MCF 10A (cell line): ENCODE measurements around the gene TTC7B. TPM values are rescaled to one million over a fixed set of nuclear protein-coding genes. Genes with fewer than 3 reads are reported as not detected.

Experiments used
- BruUV-seq: library from RNA; stranded (reverse); fragments of 400-500 nt; replicated peaks from 2 replicates; lab custom pipeline; 2021; lab: Mats Ljungman, UMichigan
- CTCF ChIA-PET: fragments of 300-600 bp; sonication (Branson Sonifier 250); formaldehyde crosslinking; extraction: SDS; loops from one replicate; lab custom pipeline; 2021; ENCODE audit warnings: antibody characterized with exemption, inconsistent platforms; lab: Yijun Ruan, JAX
- POLR2A ChIA-PET: fragments of 300-600, 350-650 bp; sonication (Branson Sonifier 250); formaldehyde crosslinking; extraction: SDS; loops from one replicate; lab custom pipeline; 2020; ENCODE audit warnings: antibody characterized with exemption, inconsistent platforms; lab: Yijun Ruan, JAX
- DNase-seq: peaks from one replicate; pipeline ENCODE4 v3.0.0-alpha.2; 2018; ENCODE audit not compliant: unreplicated experiment
- H3K27ac Mint-ChIP-seq: one replicate; pipeline ENCODE4 v1.8.0; 2022; ENCODE audit warnings: mild to moderate bottlenecking, low read depth, mixed read lengths; ENCODE audit not compliant: unreplicated experiment
- H3K27me3 Mint-ChIP-seq: one replicate; pipeline ENCODE4 v1.8.0; 2022; ENCODE audit warnings: mixed read lengths; ENCODE audit not compliant: insufficient read depth, unreplicated experiment
- H3K36me3 Mint-ChIP-seq: one replicate; pipeline ENCODE4 v1.8.0; 2022; ENCODE audit warnings: mild to moderate bottlenecking, moderate library complexity, mixed read lengths; ENCODE audit not compliant: insufficient read depth, unreplicated experiment
- H3K4me1 Mint-ChIP-seq: one replicate; pipeline ENCODE4 v1.8.0; 2022; ENCODE audit warnings: mixed read lengths; ENCODE audit not compliant: insufficient read depth, unreplicated experiment
- H3K4me3 Mint-ChIP-seq: one replicate; pipeline ENCODE4 v1.8.0; 2022; ENCODE audit warnings: mild to moderate bottlenecking, moderate library complexity, mixed read lengths; ENCODE audit not compliant: unreplicated experiment
- H3K9me3 Mint-ChIP-seq: one replicate; pipeline ENCODE4 v1.8.0; 2022; ENCODE audit warnings: mixed read lengths; ENCODE audit not compliant: unreplicated experiment
- CTCF ChIP-seq: fragments of 200-600 bp; IDR thresholded peaks from one replicate; pipeline ENCODE4 v1.8.0; 2022; ENCODE audit warnings: antibody characterized with exemption, mild to moderate bottlenecking; ENCODE audit not compliant: unreplicated experiment
- intact Hi-C: fragments of 100-400 bp; cut with micrococcal nuclease; formaldehyde crosslinking; loops from 2 replicates; pipeline ENCODE4 v1.14.1; 2022
- total RNA-seq: library from RNA; stranded (reverse); gene quantifications from 2 replicates; pipeline ENCODE4 v1.2.3, GENCODE V29; 2022

The TTC7B gene
- total RNA-seq, 1 experiment from 2014 or later = 31.1 TPM

- H3K27me3 Mint-ChIP-seq = no peaks in the 10 kb centered on the region
- BruUV-seq = no TSS peak
- H3K4me3 Mint-ChIP-seq = no peak overlapping the region
- no peak overlapping the region for H3K27ac Mint-ChIP-seq
- ChIA-PET CTCF (interaction anchor here (0.7 kb wide), 1 partner anchor 25 kb away, joined by 3 read pairs; no protein-coding TSS in a partner anchor), POLR2A (no interaction called here)
- H3K36me3 Mint-ChIP-seq = no peaks in the 10 kb centered on the region
- no peaks in the 10 kb centered on the region for H3K9me3 Mint-ChIP-seq
- no peaks in the 10 kb centered on the region for H3K4me1 Mint-ChIP-seq
- intact Hi-C loops = no loop called here
- DNase-seq = no peak
- no peak for TF ChIP-seq CTCF
Observed at GRCh38 chr14:90554341-90554740, 261.9 kb downstream of the TTC7B start.

DNA sequence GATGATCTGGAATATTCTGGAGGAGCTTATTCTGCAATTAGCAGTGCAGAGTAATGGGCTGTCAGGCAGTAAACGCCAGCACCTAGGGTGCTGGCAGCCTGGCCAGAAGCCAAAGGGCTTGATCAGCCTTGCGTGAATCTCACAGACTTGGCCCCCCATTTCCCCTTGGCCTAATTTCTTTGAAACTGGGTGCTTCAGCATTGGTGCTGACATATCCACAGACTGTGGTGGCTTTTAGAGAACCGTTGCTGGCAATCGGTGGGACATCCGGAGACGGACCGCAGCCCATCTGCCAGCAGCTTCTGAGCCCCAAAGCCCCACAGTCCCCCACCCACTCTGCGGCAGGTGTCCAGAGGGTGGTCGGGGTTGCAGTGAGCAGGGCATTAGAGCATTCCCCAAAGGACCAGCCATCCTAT lies 262.3 kb downstream of the TTC7B start:
- Mint-ChIP-seq H3K27me3 (no peaks in the 10 kb centered on the region), H3K27ac (no peak overlapping the region), H3K9me3 (no peaks in the 10 kb centered on the region), H3K4me3 (no peak overlapping the region), H3K36me3 (no peaks in the 10 kb centered on the region), H3K4me1 (no peaks in the 10 kb centered on the region)
- intact Hi-C loops = no loop called here
- ChIA-PET CTCF (interaction anchor here (1.0 kb wide), 1 partner anchor 91 kb away, joined by 4 read pairs; no protein-coding TSS in a partner anchor), POLR2A (no interaction called here)
- no peak for DNase-seq
- TF ChIP-seq CTCF = no peak
- BruUV-seq = no TSS peak

DNA sequence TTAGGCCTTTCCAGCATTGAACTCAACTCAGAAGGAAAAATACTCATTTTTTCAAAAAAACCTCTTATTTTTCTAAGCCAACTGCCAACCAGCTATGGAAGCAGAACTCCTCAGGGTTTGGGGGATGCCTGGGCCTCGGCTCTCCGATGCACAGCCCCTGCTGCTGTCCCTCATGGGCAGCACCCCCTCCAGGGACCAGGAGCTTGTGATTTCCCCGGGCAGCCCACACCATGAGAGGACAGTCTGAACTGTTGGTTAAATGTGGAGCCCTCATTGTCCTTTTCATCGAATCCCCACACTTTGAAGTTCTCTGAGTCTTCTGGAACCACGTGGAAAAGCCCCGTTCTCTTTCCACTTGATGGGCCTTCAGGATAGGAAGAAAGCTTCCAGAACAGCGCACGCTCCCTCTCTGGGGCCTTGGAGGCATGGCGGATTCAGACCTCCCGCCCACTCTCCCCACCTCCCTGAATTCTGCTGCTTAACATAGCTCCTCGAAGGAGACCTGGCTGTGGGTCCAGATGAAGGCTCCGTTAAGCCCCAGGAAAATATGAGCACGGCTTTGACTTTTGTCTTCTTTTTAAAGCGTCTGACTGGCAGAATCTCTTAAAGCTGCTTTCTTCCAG lies 262.8 kb downstream of the TTC7B start:
- DNase-seq = no peak
- POLR2A ChIA-PET = no interaction called here
- Mint-ChIP-seq H3K4me1 (no peaks in the 10 kb centered on the region), H3K4me3 (no peak overlapping the region), H3K36me3 (no peaks in the 10 kb centered on the region), H3K9me3 (no peaks in the 10 kb centered on the region), H3K27ac (no peak overlapping the region), H3K27me3 (no peaks in the 10 kb centered on the region)
- CTCF ChIA-PET = interaction anchor here (1.0 kb wide), 1 partner anchor 91 kb away, joined by 4 read pairs; no protein-coding TSS in a partner anchor
- no TSS peak for BruUV-seq
- intact Hi-C loops = no loop called here
- no peak for TF ChIP-seq CTCF

GRCh38 chr14:90552465-90553297 lies 263.5 kb downstream of the TTC7B start:
- no peaks in the 10 kb centered on the region for H3K36me3 Mint-ChIP-seq
- BruUV-seq = no TSS peak
- TF ChIP-seq CTCF = no peak
- no peak for DNase-seq
- H3K27me3 Mint-ChIP-seq = no peaks in the 10 kb centered on the region
- ChIA-PET POLR2A (no interaction called here), CTCF (interaction anchor here (1.0 kb wide), 1 partner anchor 90 kb away, joined by 4 read pairs; no protein-coding TSS in a partner anchor)
- H3K4me1 Mint-ChIP-seq = no peaks in the 10 kb centered on the region
- no peaks in the 10 kb centered on the region for H3K9me3 Mint-ChIP-seq
- no peak overlapping the region for H3K27ac Mint-ChIP-seq
- intact Hi-C loops = no loop called here
- no peak overlapping the region for H3K4me3 Mint-ChIP-seq
